GM19467 (cell line): ENCODE results near the gene SLC13A1.
"Not testable (repeated sequence)": the region's sequence is repeated elsewhere in the genome, so short reads cannot be mapped to it uniquely, and the experiment has no call there.

Experiments used
- ATAC-seq: cut with Tn5 transposase; IDR thresholded peaks from one replicate; pipeline ENCODE4 v1.9.1; 2021; ENCODE audit warnings: mild to moderate bottlenecking, moderate library complexity; ENCODE audit not compliant: unreplicated experiment

The SLC13A1 gene, protein sequence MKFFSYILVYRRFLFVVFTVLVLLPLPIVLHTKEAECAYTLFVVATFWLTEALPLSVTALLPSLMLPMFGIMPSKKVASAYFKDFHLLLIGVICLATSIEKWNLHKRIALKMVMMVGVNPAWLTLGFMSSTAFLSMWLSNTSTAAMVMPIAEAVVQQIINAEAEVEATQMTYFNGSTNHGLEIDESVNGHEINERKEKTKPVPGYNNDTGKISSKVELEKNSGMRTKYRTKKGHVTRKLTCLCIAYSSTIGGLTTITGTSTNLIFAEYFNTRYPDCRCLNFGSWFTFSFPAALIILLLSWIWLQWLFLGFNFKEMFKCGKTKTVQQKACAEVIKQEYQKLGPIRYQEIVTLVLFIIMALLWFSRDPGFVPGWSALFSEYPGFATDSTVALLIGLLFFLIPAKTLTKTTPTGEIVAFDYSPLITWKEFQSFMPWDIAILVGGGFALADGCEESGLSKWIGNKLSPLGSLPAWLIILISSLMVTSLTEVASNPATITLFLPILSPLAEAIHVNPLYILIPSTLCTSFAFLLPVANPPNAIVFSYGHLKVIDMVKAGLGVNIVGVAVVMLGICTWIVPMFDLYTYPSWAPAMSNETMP

DNA sequence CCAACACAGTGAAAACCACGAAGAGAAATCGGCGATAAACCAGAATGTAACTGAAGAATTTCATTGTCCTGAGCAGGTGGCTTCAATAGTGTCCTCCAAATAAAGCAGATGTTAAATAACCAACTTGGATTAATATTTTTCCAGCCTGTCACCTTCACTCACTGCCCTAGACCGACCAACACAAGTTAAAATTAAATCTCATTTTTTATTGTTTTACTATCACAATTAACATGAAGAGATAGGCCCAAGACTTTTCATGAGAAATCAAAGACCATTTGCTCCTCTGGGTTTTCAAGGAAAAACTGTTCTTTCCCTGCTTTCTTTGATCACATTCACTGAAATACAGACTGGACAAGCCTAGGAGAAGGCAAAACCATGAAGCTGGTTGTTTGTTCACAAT is at the start of gene SLC13A1:
Gene SLC13A1 (minus strand): TSS at position 87 of the 400 bp plus-strand sequence. CDS start 23 bp downstream, at position 64.
- no peak for ATAC-seq

DNA sequence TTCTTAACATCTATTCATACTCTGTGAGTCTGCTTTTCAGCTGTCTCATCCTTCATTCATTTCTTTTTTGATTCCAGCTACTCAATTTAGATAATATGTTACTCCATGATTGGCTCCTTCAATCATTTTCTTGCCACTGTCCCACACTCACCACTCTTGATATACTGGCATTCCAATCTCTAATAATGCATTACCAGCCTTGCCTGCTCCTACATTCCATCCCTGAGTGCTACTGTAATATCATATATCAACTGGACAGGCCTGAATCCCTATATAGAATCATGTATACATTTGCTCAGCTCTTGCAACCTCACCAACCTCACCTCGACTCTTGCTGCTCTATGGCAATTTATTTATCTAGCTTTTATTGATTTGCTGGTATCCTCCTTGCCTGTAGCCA is 45.0 kb upstream of the SLC13A1 start:
- no peak for ATAC-seq

DNA sequence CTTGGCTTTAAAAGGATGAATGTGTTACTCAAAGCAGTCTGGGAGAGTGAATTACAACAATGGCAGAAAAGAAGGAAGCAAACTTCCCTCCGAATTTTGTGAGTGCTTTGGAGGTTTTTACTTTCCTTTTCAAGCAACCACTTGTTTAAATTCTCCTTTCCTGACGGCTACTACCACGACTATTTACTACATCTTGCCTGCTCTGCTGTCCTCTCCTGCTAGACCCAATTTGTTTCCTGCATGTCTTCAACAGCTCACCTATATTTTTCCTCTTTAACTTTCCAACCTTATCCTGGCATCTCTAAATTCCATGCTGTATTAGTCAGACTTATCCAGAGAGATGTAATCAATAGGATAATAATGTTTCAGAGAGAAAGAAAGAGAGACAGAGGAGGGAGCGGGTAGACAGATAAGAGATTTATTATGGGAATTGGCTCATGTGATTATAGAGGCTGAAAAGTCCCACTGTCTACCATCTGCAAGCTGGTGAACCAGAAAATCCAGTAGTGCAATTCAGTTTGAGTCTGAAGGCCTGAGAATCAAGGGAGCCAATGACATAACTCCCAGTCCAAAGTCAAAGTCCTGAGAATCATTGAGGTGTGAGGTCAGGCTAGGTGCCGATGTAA is 42.8 kb upstream of the SLC13A1 start:
- no peak for ATAC-seq

DNA sequence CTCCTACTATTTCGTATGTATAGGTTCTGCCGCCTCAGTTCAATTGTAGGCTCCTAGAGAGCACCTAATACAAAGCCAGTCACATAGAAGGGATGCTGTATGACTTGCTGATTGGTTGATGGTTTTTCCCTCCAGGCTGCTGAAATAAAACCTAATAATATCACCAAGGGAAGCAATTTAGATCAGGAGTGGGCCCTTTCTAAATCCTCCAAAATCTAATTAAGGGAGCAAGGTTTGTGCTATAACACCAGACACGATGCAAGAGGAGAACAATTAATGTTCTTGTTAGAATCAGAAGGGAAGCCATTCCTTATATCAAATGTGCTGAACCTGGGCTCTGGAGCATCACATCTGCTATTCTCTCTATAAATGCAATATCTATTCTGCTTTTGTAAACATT is 42.0 kb upstream of the SLC13A1 start:
- no peak for ATAC-seq

DNA sequence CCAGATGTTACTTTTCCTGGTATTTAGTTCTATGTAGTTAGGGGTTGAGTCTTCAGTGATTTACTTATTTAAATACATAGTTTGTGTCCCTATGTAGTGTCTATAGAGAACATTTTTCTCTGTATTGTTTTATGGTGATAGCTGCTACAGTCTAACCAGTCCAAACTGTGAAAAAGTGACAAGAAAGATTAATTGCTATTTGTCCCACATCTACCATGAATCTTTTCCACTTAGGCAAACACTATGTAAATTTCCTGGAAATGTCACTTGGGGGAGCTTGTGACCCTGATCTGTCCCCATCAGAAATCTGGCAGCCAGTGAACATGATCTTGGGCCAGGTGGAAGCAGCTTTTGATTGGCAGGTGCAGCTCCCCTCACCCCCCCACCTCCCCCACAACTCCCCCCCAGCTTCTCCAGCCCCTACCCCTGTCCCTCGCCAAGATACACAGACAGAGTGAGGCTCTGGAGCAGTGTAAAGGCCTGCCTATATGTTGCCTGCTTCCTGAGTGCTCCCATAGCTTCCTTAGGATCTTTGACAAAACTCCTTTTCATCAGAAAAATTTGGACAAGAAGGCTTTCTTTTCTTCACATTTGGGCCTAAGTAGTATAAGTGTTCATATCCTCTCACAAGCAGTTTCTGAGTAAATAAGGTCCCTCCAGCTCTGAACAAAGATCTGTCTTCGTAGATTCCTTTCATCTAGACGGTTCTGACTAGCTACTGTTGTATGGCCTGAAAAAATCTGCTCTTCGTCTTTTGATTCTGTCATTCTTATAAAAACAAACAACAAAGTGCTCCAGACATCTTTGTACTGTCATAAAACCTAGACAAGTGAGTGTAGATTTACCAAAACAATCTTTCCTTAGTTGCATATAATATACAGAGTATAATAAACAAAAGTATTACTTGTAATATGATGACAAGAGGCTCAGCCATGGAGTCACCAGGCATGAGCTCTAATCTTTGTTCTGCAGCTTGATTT is 31.5 kb upstream of the SLC13A1 start:
- no peak for ATAC-seq

DNA sequence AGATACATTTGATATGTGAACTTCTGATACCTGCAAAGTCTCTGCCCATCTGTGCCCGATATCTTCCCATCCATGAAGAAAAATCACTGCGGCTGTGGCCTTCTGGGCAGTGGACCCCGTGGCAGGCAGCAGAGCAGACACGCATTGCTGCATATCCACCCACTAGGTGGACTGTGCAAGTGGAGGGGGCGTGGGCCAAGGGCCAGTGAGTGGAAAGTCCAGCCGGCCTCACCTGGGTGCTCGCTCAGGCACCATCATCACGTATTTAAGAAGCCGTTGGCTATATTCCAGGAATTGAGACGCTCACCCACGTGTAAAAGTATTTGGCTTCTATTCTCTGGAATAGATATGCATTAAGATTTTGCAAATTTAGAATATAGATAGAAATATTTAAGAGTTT is 30.8 kb upstream of the SLC13A1 start:
- no peak for ATAC-seq

DNA sequence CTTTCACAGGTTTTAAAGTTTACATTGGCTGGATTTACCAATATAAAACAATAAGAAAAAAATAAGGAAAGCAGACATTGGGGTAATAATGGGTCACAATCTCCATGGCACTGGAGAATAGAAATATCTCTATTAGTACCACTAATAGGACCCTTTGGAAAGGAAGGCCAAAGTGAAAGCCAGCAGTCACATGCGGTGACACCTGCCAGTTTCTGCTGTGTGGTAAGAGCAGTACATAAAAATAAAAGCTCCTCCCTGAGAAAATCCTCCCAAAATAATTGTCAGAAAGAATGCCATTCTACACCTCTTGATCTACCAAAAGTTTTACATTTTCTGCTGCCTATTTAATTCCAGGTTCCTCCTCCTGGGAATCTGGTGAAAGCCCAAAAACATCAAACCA is 30.4 kb upstream of the SLC13A1 start:
- ATAC-seq: no peak

DNA sequence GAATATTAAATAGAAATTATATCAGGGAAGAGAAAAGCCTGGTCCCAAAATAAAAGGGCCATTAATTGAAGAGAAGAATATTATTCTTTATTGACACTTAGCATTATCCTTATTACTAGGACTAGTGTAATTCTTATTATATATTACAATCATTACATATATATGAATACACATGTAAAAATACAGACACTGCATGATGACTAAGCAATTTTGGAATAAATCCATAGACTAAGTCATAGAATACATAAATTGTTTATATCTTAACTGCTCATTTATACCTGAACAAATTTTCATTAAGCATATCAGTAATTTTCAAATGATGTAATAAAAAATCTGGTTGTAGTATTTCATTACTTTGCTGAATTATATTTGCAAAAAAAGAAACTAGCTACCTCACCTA is 29.7 kb upstream of the SLC13A1 start:
- ATAC-seq: no peak

DNA sequence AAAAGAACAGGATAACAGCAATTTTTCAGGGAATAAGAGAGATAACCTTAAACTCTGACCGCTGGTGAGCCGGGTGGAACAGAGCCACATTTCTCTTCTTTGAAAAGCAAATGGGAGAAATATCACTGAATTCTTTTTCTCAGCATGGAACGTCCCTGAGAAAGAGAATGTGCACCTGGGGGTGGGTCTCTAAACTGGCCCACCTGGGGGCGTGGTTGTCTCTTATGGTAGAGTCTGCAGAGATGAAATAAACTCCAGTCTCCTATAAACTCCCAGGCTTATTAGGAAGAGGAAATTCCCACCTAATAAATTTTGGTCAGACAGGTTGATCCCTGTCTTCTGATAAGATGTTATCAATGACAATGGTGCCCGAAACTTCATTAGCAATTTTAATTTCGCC is 27.9 kb upstream of the SLC13A1 start:
- not testable (repeated sequence) for ATAC-seq

DNA sequence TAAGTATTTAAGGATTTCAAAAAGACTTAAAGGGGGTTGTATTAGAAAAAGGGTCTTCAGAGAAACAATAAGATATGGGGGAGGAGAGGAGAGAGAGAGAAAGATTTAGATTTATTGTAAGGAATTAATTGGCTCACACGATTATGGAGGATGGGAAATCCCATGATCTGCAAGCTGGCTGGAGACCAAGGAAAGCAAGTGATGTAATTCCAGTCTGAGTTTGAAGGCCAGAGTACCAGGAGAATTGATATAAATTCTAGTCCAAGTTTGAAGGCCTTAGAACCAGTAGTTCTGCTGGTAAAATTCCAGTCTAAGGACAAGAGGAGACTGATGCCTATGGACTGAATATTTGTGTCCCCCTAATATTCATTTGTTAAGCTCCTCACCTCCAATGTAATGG is 20.6 kb upstream of the SLC13A1 start:
- ATAC-seq: no peak

DNA sequence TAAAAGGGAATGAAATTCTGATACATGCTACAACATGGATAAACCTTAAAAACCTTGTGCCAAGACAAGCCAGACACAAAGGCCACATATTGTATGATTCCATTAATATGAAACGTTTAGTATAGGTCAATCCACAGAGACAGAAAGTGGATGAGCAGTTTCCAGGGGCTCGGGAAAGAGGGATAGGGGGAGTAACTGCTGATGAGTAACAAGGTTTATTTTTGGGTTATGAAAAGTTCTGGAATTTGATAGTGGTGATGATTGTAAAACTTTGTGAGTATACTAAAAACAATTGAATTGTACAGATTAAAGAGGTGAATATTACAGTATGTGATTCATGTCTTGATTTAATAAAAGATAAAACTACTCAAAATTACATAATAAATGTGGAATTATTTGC is 19.1 kb upstream of the SLC13A1 start:
- no peak for ATAC-seq

DNA sequence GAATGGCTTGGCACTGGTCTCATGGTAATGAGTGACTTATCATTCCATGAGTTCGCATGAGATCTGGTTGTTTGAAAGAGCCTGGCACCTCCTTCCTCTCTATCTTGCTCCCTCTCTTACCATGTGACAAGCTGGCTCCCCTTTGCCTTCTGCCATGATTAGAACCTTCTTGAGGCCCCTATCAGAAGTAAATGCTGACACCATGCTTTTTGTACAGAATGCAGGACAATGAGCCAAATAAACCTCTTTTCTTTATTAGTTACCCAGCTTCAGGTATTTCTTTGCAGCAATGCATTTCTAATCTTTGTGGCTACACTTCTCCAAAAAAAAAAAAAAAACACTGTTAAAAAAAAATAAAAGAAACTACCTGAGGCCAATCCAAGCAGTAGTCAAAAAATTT is 17.1 kb upstream of the SLC13A1 start:
- ATAC-seq: no peak

DNA sequence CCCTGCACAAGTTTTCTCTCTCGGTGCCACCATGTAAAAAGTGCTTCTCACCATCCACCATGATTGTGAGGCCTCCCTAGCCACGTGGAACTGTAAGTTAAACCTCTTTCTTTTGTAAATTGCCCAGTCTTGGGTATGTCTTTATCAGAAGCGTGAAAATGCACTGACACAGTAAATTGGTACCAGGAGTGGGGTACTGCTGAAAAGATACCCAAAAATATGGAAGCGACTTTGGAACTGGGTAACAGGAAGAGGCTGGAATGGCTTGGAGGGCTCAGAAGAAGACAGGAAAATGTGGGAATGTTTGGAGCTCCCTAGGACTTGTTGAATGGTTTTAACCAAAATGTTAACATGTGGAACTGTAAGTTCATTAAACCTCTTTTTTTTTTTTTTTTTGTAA is 15.6 kb upstream of the SLC13A1 start:
- no peak for ATAC-seq

DNA sequence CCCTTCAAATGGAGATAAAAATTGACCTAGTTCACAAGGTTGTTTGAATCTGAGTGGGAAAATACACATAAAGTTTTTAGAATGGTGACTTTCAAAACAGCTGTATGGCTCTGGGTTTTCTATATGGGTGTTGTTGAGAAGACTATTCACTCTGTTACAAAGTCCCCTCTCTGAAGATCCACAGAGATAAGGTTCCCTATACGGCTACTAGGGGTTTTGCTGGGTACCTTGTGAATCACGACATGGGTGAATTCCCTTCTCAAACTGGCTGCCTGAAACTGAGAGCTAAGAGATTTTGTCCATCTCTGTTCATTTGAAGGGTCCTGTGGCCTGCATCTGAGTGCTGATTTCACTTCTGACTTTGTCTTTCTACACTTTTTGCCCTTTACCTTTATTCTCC is 11.8 kb upstream of the SLC13A1 start:
- ATAC-seq: no peak

DNA sequence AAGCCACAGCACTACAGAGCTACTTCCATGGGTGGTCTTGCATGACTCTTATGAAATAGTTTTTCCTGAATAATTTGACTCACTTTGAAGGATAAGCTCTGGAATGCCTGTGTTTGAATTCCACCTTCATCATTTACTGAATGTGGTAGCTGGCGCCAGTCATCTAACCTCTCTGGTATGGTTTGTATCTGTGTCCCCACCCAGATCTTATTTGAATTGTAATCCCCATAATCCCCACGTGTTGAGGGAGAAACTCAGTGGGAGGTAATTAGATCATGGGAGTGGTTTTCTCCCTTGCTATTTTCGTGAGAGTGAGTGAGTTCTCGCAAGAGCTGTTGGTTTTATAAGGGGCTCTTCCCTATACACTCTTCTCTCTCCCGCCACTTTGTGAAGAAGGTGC is 11.2 kb upstream of the SLC13A1 start:
- ATAC-seq: no peak

DNA sequence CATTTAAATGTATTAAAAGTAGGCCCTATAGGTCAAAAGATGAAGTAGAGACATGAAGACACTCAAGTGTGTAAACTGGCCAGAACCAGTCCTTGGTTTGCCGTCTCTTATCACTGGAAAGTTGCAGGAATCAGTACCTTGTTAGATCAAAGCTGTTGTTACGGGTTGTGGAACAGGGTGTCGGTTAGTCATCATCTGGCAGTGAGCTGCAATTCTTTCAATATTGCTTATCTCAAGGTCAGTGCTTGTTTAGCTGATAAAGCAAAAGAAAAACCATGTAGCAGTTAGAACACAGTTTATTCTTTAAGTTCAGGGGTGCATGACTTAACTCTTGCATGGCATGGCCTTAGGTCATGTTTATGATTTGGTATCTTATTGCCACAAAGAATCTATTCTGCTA is 10.0 kb upstream of the SLC13A1 start:
- no peak for ATAC-seq

DNA sequence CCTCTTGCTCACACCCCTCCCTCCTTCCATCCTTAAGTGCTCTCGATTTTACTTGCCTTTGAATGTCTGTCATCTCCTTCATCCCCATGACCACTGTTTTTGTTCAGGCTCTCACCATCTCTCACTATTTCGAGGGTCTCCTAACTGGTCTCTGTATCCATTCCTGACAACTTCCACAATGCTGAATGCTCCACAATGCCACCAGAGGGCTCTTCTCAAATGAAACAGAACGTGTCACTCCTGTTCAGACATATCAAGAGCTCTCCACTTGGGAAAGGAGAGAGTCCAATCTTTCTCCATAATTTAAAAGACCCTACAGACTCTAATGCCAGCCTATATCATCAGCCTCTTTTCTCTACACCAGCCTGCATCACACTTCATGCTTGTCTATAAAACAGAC is 9.0 kb upstream of the SLC13A1 start:
- no peak for ATAC-seq

DNA sequence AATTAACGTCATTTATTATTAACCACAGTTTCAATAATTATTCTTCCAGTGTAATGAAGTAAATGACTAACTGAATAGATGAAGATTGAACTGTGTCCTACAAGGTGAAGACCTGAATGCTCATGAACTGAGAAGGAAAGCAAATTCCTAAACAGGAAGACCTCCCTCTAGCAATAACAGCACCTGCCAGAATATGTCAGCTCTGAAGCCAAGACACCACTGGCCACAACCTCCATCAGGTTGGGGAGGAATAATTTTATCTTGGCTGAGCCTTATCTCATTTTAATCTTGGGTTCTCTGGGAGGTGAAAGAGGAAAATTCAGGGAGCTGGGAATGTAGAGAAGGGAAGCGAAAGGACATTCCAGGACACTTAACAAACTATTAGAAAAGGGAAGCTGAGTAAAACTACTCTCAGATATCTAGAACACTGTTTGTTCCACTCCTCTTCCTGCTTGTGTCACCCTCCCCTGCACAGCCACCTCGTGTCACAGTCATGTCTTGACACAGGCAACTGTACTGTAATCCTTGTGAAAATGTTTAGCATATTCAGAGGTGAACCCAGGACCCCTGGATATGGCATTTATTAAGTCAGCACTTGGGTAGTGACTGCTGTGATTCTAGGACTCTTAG is 4.6 kb upstream of the SLC13A1 start:
- no peak for ATAC-seq

DNA sequence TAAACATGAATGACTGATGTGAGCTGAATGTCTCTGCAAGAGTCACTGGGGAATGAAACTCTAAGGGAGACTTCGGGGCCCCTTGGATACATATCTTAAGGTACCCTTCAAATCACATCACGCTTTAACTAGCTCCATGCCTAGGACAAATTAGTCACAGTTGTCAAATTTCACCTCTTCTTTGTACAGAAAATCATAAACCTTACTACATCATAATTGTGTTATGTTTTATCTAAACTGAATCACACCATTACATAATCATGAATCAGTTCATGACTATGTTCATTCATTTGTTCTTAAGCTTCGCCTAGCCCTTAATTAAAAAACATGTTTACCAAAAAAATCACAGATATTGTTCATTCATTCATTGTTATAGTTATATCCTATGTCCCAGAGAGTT is 2.1 kb upstream of the SLC13A1 start:
- ATAC-seq: no peak
